H1 (cell line): Measurements from ENCODE around the gene TNFSF15. TPM values are rescaled to one million over a fixed set of nuclear protein-coding genes. Genes with fewer than 3 reads are reported as not detected.

ENCODE experiments used
- NRF1 ChIP-seq: IDR thresholded peaks from 2 replicates; pipeline ENCODE4 v1.6.1; 2011; ENCODE audit warnings: mild to moderate bottlenecking, low read depth, low read length, improper control_type of control experiment
- ZNF274 ChIP-seq: IDR thresholded peaks from 2 replicates; pipeline ENCODE4 v1.7.0; 2012; ENCODE audit warnings: low read length, borderline replicate concordance; ENCODE audit errors: extremely low read depth
- polyA plus RNA-seq, 7 experiments: library from polyadenylated mRNA; depleted of rRNA in 3 of 7; stranded (reverse) in 5 of 7; unstranded in 2 of 7; fragments of >200 nt in 5 of 7; fragments of 200-250 nt in 2 of 7; gene quantifications; 1 replicate in 5 of 7; 2 replicates in 1 of 7; 4 replicates in 1 of 7; pipeline versions ENCODE4 v1.2.1 to v1.2.3, GENCODE V29; 2011 to 2013; ENCODE audit warnings: missing spikeins in 2 of 7, mixed read lengths in 2 of 7
- total RNA-seq: library from RNA; stranded (reverse); fragmentation: NEBNext Ultra II Directional; extraction: Animal tissue kit (Norgen Biotek cat#: 25700); gene quantifications from 2 replicates; pipeline ENCODE4 v1.2.1, GENCODE V29; 2021

Gene TNFSF15
- total and polyA plus RNA-seq, 2 of the 8 experiments (the other 6 are each of a cell fraction or from before 2014, with no cell fraction given): 0.09 to 0.17 TPM

DNA sequence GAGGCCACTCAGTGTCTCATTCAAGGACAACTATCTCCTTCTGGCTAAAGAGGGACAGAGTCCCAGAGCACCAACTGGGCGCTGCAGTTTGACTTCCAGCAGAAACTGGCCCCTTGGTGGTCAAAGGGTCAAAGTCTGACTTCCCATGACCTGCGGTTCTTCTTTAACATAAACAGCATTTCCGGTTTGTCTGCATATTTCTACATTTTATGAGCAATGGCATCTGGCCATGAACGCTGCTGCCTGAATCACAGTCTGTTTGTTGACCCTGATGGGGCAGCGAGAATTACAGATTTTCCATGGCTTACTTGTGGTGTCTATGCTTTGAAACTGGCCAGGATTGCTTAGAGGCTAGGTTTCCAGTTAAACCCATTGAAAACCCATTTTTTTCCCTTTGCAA, 1.3 kb downstream of the TNFSF15 start (continued):
- TF ChIP-seq ZNF274 (no peak), NRF1 (no peak)
